Kidney (tissue), 14 donors: ENCODE results near the gene PXDN. TPM values are rescaled to one million over a fixed set of nuclear protein-coding genes. Genes with fewer than 3 reads are reported as not detected.

Source experiments
- DNase-seq, 5 donors: peaks; one replicate each; pipeline ENCODE4 v3.0.0-alpha.2; 2013 to 2020
- FAIRE-seq: peaks from 2 replicates; lab custom pipeline; 2012; peaks lifted over from hg19 to GRCh38; lab: Jason Lieb, UNC
- H3K27ac ChIP-seq, 2 donors: one replicate each; pipeline ENCODE4 v1.7.0; 2013; ENCODE audit warnings: low read depth in 2 of 2, low read length in 2 of 2, inconsistent platforms in 1 of 2
- H3K27me3 ChIP-seq: one replicate; pipeline ENCODE4 v1.7.1; 2013; ENCODE audit warnings: low read length, inconsistent platforms; ENCODE audit not compliant: control insufficient read depth, insufficient read depth
- H3K36me3 ChIP-seq, 3 donors: one replicate each; pipeline versions ENCODE4 v1.7.0 to v1.7.1; 2013; ENCODE audit warnings: low read length in 3 of 3, control low read depth in 1 of 3, inconsistent platforms in 1 of 3; ENCODE audit not compliant: insufficient read depth in 3 of 3, control insufficient read depth in 2 of 3
- H3K4me1 ChIP-seq, 3 donors: one replicate each; pipeline versions ENCODE4 v1.7.0 to v1.7.1; 2013; ENCODE audit warnings: low read length in 3 of 3, inconsistent platforms in 1 of 3, low read depth in 1 of 3; ENCODE audit not compliant: control insufficient read depth in 2 of 3, insufficient read depth in 2 of 3
- H3K4me3 ChIP-seq, 3 donors: one replicate each; pipeline versions ENCODE4 v1.7.0 to v1.8.1; 2013; ENCODE audit warnings: low read length in 3 of 3, control low read depth in 1 of 3, inconsistent platforms in 1 of 3
- H3K9ac ChIP-seq, 3 donors: one replicate each; pipeline versions ENCODE4 v1.7.0 to v1.7.1; 2013; ENCODE audit warnings: low read length in 3 of 3, control low read depth in 1 of 3, inconsistent platforms in 1 of 3
- H3K9me3 ChIP-seq, 3 donors: one replicate each; pipeline versions ENCODE4 v1.7.0 to v1.7.1; 2013; ENCODE audit warnings: low read length in 3 of 3, control low read depth in 1 of 3, inconsistent platforms in 1 of 3; ENCODE audit not compliant: control insufficient read depth in 2 of 3, insufficient read depth in 1 of 3
- CTCF ChIP-seq: IDR thresholded peaks from 3 replicates; pipeline ENCODE4 v1.5.1; 2012; ENCODE audit warnings: mild to moderate bottlenecking, moderate library complexity, borderline replicate concordance; ENCODE audit not compliant: insufficient read depth; ENCODE audit errors: extremely low read depth
- intact Hi-C: fragments of 100-400 bp; cut with DNase I; formaldehyde crosslinking; loops from one replicate; pipeline ENCODE4 v1.11.1; 2022
- polyA plus RNA-seq: library from polyadenylated mRNA; stranded (reverse); fragments of 350-450 nt; fragmentation: Illumina TruSeq; extraction: RNeasy Lipid Tissue Mini Kit (QIAGEN cat#74804); gene quantifications from one replicate; pipeline ENCODE4 v1.2.3, GENCODE V29; 2014; ENCODE audit warnings: low read depth, low replicate concordance; ENCODE audit not compliant: insufficient read depth
- total RNA-seq: library from RNA; stranded (reverse); fragmentation: NEBNext Ultra II Directional; extraction: Animal tissue kit (Norgen Biotek cat#: 25700); gene quantifications from one replicate; pipeline ENCODE4 v1.2.1, GENCODE V29; 2021
- donor health status: control.
- donor health status: control.
- donor health status: control.
- donor health status: control.
- donor health status: control.
- donor health status: DM: yes; HTN: yes; CAD: no.
- donor health status: Normal renal cell carcinoma (clear cell type).

The PXDN gene
- total and polyA plus RNA-seq, 2 donors from 2014 or later, result 4.7 to 42.3 TPM

- intact Hi-C loops, result no loop called here
- FAIRE-seq (no peak), DNase-seq (peak in 1 of 5 donors; percentile 26)
- Histone ChIP-seq H3K36me3 (peaks cover 0 to 4% (median 0%) of the 10 kb centered on the region in 3 donors), H3K9ac (no peak overlapping the region), H3K4me3 (no peak overlapping the region), H3K27ac (no peak overlapping the region), H3K4me1 (peaks cover 0 to 3% (median 0%) of the 10 kb centered on the region in 3 donors), H3K27me3 (no peaks in the 10 kb centered on the region), H3K9me3 (no peaks in the 10 kb centered on the region)
- TF ChIP-seq CTCF, result no peak
Measured at GRCh38 chr2:1649103-1650084, 94.9 kb downstream of the PXDN start.

- intact Hi-C loops, result no loop called here
- H3K4me3 ChIP-seq, result no peak overlapping the region
- H3K27me3 ChIP-seq, result no peaks in the 10 kb centered on the region
- H3K4me1 ChIP-seq, result peaks cover 0 to 3% (median 0%) of the 10 kb centered on the region in 3 donors
- no peak for TF ChIP-seq CTCF
- H3K9ac ChIP-seq, result no peak overlapping the region
- peaks cover 0 to 4% (median 0%) of the 10 kb centered on the region in 3 donors for H3K36me3 ChIP-seq
- DNase-seq, result peak in 2 of 5 donors; percentile 28 to 76
- no peak for FAIRE-seq
- no peak overlapping the region for H3K27ac ChIP-seq
- no peaks in the 10 kb centered on the region for H3K9me3 ChIP-seq
Measured at GRCh38 chr2:1648241-1649102, 95.8 kb downstream of the PXDN start.

- no peaks in the 10 kb centered on the region for H3K27me3 ChIP-seq
- H3K9ac ChIP-seq, result no peak overlapping the region
- TF ChIP-seq CTCF, result no peak
- no peak for DNase-seq
- FAIRE-seq, result no peak
- no peak overlapping the region for H3K27ac ChIP-seq
- H3K9me3 ChIP-seq, result no peaks in the 10 kb centered on the region
- H3K36me3 ChIP-seq, result peaks cover 0 to 4% (median 0%) of the 10 kb centered on the region in 3 donors
- intact Hi-C loops, result no loop called here
- no peaks in the 10 kb centered on the region for H3K4me1 ChIP-seq
- H3K4me3 ChIP-seq, result no peak overlapping the region
Measured at GRCh38 chr2:1647417-1648240, 96.7 kb downstream of the PXDN start.
